Activated T-cell treated with anti-CD3 and anti-CD28 coated beads, Interleukin-2, amount 50 U/mL, for 72 hours (primary cell): ENCODE measurements around the gene CHTOP. TPM values are rescaled to one million over a fixed set of nuclear protein-coding genes. Genes with fewer than 3 reads are reported as not detected.
"Not testable (repeated sequence)": the region's sequence is repeated elsewhere in the genome, so short reads cannot be mapped to it uniquely, and the experiment has no call there.

Source experiments
- ATAC-seq, 2 donors: fragments of 150-1000 bp; cut with Tn5 transposase; replicated peaks in 1 of 2; 2 replicates each; pipeline ENCODE4 v1.10.0; 2021; ENCODE audit warnings: moderate library complexity in 2 of 2, mild to moderate bottlenecking in 1 of 2
- DNase-seq, 2 donors: peaks; one replicate each; pipeline ENCODE4 v3.0.0; 2021 to 2022; ENCODE audit warnings: mixed read lengths in 1 of 2
- H3K27ac Mint-ChIP-seq: one replicate; pipeline ENCODE4 v1.8.0; 2022; ENCODE audit warnings: mild to moderate bottlenecking, moderate library complexity, mixed read lengths
- H3K27me3 Mint-ChIP-seq: one replicate; pipeline ENCODE4 v1.8.0; 2022; ENCODE audit warnings: low read depth, mixed read lengths
- H3K36me3 Mint-ChIP-seq, 2 donors: one replicate each; pipeline ENCODE4 v1.8.0; 2022; ENCODE audit warnings: mixed read lengths in 2 of 2, mild to moderate bottlenecking in 1 of 2; ENCODE audit not compliant: insufficient read depth in 2 of 2
- H3K4me1 Mint-ChIP-seq: one replicate; pipeline ENCODE4 v1.8.0; 2022; ENCODE audit warnings: low read depth, mixed read lengths
- H3K4me3 Mint-ChIP-seq, 2 donors: one replicate each; pipeline ENCODE4 v1.8.0; 2022; ENCODE audit warnings: mild to moderate bottlenecking in 2 of 2, mixed read lengths in 2 of 2, moderate library complexity in 2 of 2
- H3K9me3 Mint-ChIP-seq, 2 donors: one replicate each; pipeline ENCODE4 v1.8.0; 2022; ENCODE audit warnings: mixed read lengths in 2 of 2
- total RNA-seq, 2 donors: library from RNA; stranded (reverse); gene quantifications; one replicate each; pipeline ENCODE4 v1.2.3, GENCODE V29; 2022

CHTOP gene, protein sequence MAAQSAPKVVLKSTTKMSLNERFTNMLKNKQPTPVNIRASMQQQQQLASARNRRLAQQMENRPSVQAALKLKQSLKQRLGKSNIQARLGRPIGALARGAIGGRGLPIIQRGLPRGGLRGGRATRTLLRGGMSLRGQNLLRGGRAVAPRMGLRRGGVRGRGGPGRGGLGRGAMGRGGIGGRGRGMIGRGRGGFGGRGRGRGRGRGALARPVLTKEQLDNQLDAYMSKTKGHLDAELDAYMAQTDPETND
- 100 to 1,000 TPM in 1 of 2 donors, 10 to 100 TPM in 1; 95.8 to 107 TPM for total RNA-seq

DNA sequence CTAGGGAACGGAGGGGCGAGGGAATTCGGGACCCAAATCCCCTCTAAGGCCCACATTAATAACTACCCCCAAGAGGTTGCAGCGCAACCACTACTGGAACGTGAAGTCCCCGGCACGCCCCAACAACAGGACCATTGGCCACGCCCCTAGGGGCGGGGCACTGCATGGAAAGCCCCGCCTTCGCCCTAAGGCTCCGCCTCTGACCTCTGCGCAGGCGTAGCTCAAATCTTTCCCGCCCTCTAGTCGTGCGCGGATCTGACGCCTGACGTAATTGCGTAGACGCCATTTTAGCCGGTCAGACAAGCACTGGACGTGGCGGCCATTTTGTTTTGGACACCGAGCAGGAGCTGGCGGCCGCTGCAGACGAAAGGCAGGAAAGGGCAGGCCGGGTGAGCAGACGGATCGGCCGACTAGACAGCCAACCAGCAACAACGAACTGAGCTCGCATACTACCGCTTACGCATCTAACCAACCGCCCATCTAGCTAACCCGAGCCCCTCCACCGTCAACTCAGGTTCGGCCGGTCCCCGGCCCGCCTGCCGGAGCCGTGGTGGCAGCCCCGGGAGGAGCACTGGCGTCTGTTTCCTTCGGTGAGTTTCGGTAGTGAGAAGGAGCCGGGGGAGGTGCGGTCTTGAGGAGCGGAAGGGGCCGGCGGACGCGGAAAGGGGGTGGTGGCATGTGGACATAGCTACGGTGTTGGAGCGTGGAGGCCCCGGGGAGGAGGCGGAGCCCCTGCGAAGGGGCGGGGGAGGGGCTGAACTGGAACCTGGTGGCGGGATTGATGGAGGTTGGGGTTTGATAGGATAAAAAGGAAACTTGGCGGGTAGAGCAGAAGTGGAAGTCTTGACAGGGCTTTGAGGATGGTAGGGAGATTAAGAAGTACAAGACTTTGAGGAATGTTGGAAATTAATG, at the start of gene CHTOP:
Gene CHTOP (plus strand): TSS at position 313 of the 912 bp plus-strand sequence. CDS start 2,523 bp downstream, outside the sequence.
- Mint-ChIP-seq H3K9me3 (peaks cover 0 to 3% of the 10 kb centered on the region in 2 donors), H3K27me3 (no peaks in the 10 kb centered on the region), H3K4me1 (peaks cover 52% of the 10 kb centered on the region), H3K36me3 (peaks cover 14 to 22% of the 10 kb centered on the region in 2 donors), H3K4me3 (peak within 1 kb of the TSS; percentile 92 to 95), H3K27ac (peak within 1 kb of the TSS; percentile 94)
- DNase-seq (peak; percentile 97 to 99), ATAC-seq (peak; percentile 91 to 92)

DNA sequence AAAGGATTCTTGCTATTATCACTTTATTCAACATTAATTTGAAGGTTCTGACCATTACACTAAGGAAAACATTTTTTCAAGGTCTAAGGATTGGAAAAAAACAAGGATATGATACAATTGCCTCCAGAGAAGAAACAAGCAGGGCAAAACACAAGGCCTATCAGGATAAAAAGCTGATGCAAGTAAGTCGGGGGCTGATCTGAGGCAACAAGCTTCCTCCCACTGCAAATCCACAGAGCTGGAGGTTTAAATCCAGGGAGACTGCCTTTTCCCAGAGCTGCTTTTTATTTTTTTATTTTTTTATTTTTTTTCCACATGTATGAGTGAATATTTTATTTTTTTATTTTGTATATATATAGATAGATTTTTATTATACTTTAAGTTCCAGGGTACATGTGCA, 48.9 kb upstream of the CHTOP start:
- Mint-ChIP-seq H3K27me3 (peaks cover 7% of the 10 kb centered on the region), H3K27ac (no peak overlapping the region), H3K4me1 (no peaks in the 10 kb centered on the region), H3K9me3 (no peaks in the 10 kb centered on the region), H3K36me3 (no peaks in the 10 kb centered on the region), H3K4me3 (no peak overlapping the region)
- DNase-seq (no peak), ATAC-seq (no peak)

DNA sequence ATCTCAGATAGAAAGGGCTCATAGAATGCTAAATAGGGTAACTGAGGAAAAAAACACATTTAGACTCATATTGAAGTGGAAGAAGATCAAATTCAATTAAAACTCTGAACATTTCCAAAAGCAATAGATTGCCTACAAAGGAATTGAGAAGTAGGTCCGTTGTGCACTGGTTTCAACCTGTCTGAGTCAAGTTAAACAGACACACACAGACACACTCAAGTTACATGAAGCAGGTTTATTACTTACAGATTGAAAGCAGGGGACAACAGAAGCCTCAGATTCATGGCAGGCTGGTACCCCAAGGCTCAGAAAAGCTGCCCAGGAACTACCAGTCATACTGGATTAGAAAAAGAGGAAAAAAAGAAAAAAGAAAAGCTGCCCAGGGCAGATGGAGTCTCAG, 47.5 kb upstream of the CHTOP start:
- ATAC-seq = no peak
- Mint-ChIP-seq H3K9me3 (no peaks in the 10 kb centered on the region), H3K36me3 (no peaks in the 10 kb centered on the region), H3K27me3 (peaks cover 7% of the 10 kb centered on the region), H3K4me1 (no peaks in the 10 kb centered on the region), H3K27ac (no peak overlapping the region), H3K4me3 (no peak overlapping the region)
- DNase-seq = no peak

DNA sequence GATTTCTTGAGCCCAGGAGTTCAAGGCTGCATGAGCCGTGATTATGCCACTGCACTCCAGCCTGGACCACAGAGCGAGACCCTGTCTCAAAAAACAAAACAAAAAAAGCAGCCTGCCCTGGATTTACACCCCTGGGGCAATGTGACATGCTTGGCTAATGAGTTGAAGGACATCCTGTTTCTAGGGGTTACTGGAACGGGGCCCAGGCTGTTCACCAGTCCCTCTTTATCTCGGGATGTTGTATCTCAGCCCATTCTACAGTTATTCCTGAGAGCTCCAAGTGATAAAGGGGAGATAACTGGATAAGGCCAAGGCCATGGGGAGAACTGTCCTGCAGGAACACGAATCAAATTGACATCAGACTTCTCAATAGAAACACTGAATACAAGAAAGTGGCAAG, 46.6 kb upstream of the CHTOP start:
- no peak for DNase-seq
- H3K27ac Mint-ChIP-seq = no peak overlapping the region
- ATAC-seq = no peak
- H3K4me3 Mint-ChIP-seq = no peak overlapping the region
- H3K27me3 Mint-ChIP-seq = peaks cover 7% of the 10 kb centered on the region
- H3K36me3 Mint-ChIP-seq = no peaks in the 10 kb centered on the region
- H3K4me1 Mint-ChIP-seq = no peaks in the 10 kb centered on the region
- no peaks in the 10 kb centered on the region for H3K9me3 Mint-ChIP-seq

DNA sequence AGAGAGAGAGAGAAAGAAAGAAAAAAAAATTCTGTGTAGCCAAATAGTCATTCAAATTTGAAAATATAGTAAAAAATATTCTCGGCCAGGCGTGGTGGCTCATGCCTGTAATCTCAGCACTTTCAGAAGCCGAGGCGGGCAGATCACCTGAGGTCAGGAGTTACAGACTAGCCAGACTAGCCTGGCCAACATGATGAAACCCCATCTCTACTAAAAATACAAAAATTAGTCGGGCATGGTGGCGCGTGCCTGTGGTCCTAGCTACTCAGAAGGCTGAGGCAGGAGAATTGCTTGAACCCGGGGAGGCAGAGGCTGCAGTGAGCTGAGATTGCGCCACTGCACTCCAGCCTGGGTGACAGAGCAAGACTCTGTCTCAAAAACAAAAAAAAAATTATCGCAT, 45.8 kb upstream of the CHTOP start:
- not testable (repeated sequence) for H3K36me3 Mint-ChIP-seq, H3K27me3 Mint-ChIP-seq, H3K27ac Mint-ChIP-seq, H3K4me1 Mint-ChIP-seq, H3K9me3 Mint-ChIP-seq, DNase-seq, H3K4me3 Mint-ChIP-seq, ATAC-seq

DNA sequence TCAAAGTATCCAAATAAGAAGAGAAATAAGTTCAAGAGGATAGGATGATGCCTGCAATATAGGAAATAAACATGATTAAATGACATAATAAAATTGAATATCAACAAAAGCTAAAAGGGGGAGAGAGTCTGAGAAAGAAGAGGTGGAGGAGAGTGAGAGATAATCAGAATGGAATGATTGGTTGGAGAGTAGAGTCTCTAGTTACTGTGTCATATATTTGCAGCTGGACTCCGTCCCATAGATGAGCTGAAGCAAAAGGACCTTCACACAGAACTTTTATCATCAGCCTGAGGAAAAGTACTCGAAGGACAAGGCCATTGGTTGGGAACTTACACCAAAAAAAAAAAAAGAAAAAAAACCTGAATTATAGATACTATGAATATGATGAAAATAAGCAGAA, 45.4 kb upstream of the CHTOP start:
- DNase-seq (no peak), ATAC-seq (no peak)
- no peaks in the 10 kb centered on the region for H3K4me1 Mint-ChIP-seq
- H3K4me3 Mint-ChIP-seq = no peak overlapping the region
- no peaks in the 10 kb centered on the region for H3K36me3 Mint-ChIP-seq
- H3K27ac Mint-ChIP-seq = peak overlapping the region; percentile 2
- H3K27me3 Mint-ChIP-seq = peaks cover 7% of the 10 kb centered on the region
- H3K9me3 Mint-ChIP-seq = no peaks in the 10 kb centered on the region

DNA sequence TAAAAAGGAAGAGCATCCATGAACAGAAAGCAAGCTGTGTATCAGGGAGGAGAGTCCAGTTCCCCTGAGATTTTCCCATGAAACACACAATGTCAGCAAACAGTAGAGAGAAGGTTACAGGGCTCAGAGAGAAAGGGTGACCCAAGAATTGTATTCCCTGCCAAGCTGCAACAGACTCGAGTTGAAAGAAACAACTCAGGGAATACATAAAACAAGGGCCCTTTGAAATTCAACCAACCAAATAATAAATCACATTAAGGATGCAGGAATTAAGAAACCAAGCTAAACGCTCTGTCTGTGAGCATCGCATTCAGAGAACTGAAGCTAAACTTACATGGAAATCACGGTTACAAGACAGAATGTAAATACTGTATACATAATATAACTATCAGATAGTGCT, 41.1 kb upstream of the CHTOP start:
- Mint-ChIP-seq H3K27me3 (no peaks in the 10 kb centered on the region), H3K4me1 (peaks cover 11% of the 10 kb centered on the region), H3K27ac (no peak overlapping the region), H3K36me3 (no peaks in the 10 kb centered on the region), H3K4me3 (no peak overlapping the region), H3K9me3 (no peaks in the 10 kb centered on the region)
- ATAC-seq (no peak), DNase-seq (no peak)

DNA sequence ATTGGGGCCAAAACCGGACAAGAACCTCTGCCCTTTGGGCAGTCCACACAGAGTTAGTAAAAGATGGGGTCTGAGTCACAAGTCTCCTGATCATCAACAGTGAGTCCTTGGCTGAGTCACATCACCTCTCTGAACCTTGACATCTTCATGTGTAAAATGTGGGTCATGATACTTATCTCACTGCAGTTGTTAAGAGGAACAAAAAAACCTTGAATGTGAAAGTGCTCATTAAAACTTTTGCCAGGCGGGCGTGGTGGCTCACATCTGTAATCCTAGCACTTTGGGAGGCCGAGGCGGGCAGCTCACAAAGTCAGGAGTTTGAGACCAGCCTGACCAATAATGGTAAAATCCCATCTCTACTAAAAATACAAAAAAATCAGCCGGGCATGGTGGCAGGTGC, 36.7 kb upstream of the CHTOP start:
- H3K4me3 Mint-ChIP-seq = peak overlapping the region; percentile 35 to 51
- H3K27me3 Mint-ChIP-seq = no peaks in the 10 kb centered on the region
- H3K4me1 Mint-ChIP-seq = peaks cover 24% of the 10 kb centered on the region
- ATAC-seq = peak; percentile 97 to 99
- no peaks in the 10 kb centered on the region for H3K36me3 Mint-ChIP-seq
- H3K27ac Mint-ChIP-seq = peak overlapping the region; percentile 70
- peak; percentile 33 to 38 for DNase-seq
- no peaks in the 10 kb centered on the region for H3K9me3 Mint-ChIP-seq

DNA sequence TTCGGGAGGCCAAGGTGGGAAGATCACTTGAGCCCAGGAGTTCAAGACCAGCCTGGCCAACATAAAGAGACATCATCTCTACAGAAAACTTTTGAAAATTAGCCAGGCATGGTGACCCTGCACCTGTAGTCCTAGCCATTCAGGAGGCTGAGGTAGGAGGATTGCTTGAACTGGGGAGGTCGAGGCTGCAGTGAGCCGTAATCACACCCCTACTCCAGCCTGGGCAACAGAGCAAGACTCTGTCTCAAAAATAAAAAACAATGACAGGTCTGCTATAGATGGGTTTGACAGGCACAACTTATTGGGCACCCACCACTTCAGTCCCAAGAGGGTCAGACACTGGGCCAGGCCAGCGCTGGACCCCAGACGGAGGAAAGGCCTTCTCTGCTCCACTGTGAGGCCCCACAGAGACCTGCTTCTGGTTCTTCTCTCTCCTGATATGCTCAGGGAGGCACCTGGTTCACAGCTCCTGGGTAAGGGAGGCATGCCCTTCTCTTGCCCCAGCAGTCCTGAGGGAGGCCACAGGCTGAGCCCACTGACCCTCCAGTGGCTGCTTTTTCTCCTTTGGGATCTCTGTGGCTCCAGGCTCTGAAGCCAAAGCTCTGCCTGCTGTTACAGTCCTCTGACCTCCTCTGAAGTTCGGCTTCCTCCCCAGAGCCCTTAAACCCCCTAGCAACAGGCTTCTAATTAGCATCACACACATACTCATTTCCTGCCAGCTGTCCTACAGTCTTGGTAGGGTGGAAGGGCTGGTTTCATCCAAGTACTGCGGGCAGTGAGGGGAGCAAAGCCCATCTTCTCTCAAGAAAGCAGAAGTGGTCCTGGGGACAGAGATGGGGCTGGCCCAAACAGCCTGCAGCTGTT, 35.3 kb upstream of the CHTOP start:
- Mint-ChIP-seq H3K27me3 (no peaks in the 10 kb centered on the region), H3K9me3 (no peaks in the 10 kb centered on the region), H3K4me3 (peak overlapping the region; percentile 20 to 41), H3K4me1 (peaks cover 24% of the 10 kb centered on the region), H3K27ac (peak overlapping the region; percentile 23), H3K36me3 (no peaks in the 10 kb centered on the region)
- ATAC-seq (peak; percentile 67 to 74), DNase-seq (peak; percentile 14 to 32)

DNA sequence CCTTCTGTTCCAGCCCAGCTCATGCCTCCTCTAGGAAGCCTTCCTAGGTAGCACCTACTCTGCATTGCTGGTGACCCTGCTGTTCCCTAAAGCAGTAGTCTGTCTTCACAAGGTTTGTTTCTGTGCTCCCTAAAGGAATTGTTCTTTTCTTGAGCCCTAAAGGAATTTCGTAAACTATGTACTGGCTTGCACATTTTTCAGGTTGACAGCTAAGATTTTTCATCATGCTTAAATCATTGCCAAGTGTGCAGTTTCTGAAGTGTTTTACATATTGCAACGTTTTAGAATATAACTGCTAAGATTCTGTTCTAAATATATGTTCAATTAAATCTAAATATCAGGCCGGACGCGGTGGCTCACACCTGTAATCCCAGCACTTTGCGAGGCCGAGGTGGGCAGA, 34.0 kb upstream of the CHTOP start:
- Mint-ChIP-seq H3K36me3 (no peaks in the 10 kb centered on the region), H3K4me3 (no peak overlapping the region), H3K4me1 (peaks cover 24% of the 10 kb centered on the region), H3K27me3 (no peaks in the 10 kb centered on the region), H3K9me3 (no peaks in the 10 kb centered on the region), H3K27ac (no peak overlapping the region)
- no peak for ATAC-seq
- no peak for DNase-seq

DNA sequence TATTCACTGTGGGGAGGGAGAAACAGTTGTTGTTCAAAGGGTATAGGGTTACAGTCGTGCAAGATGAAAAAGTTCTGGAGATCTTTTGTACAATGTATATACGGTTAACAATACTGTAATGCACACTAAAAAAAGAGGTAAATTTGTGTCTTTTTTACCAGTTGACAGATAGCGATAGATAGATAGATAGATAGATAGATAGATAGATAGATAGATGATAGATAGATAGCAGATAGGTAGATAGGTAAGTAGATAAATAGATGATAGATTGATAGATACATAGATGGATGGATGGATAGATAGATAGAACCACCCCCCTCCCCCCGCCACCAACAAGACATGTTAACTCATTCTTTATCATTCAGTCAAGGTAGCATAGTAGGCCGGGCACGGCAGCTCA, 31.1 kb upstream of the CHTOP start:
- no peaks in the 10 kb centered on the region for H3K36me3 Mint-ChIP-seq
- H3K9me3 Mint-ChIP-seq = no peaks in the 10 kb centered on the region
- no peaks in the 10 kb centered on the region for H3K27me3 Mint-ChIP-seq

DNA sequence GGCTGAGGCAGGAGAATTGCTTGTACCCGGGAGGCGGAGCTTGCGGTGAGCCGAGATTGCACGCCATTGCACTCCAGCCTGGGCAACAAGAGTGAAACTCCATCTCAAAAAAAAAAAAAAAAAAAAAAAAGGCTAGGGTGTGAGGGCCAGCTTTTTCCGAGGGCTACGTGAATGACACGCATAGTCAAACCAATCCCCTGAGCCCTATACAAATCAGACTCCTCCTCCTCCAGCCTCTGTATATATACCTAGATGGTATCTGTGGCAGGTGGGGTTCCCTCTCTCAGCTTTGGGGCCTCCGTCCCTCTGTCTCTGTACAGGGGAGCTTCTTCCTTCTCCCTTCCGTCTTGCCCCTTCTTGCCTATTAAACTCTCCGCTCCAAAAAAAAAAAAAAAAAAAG, 27.7 kb upstream of the CHTOP start:
- Mint-ChIP-seq H3K4me3 (no peak overlapping the region), H3K36me3 (no peaks in the 10 kb centered on the region), H3K27me3 (no peaks in the 10 kb centered on the region), H3K4me1 (no peaks in the 10 kb centered on the region), H3K9me3 (no peaks in the 10 kb centered on the region), H3K27ac (no peak overlapping the region)
- ATAC-seq (no peak), DNase-seq (no peak)

More for the DNA sequence above, 31.1 kb upstream of the CHTOP start:
- ATAC-seq (no peak), DNase-seq (no peak)
- Mint-ChIP-seq H3K4me1 (peaks cover 13% of the 10 kb centered on the region), H3K4me3 (no peak overlapping the region), H3K27ac (no peak overlapping the region)

DNA sequence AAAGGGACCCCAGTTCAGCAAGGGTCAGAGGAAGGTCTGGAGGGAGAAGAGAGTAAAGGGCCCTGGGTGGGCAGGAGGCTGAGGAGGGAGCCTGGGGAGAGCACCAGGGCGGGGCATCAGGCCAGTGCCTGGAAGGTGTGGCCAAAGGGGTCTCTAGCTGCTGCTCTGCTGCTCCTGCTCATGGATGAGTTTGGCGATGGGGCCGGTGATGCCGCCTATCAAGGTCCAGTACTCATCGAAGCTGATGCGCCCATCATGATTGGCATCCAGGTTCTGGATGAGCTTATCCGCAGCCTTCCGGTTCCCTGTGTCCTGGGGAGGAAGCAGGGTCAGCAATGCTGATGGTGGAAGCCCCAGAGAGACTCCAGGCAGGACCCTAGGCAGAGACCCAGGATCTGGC, 26.5 kb upstream of the CHTOP start:
- no peak overlapping the region for H3K4me3 Mint-ChIP-seq
- no peaks in the 10 kb centered on the region for H3K9me3 Mint-ChIP-seq
- DNase-seq (no peak), ATAC-seq (no peak)
- no peaks in the 10 kb centered on the region for H3K27me3 Mint-ChIP-seq
- H3K36me3 Mint-ChIP-seq = no peaks in the 10 kb centered on the region
- H3K27ac Mint-ChIP-seq = no peak overlapping the region
- H3K4me1 Mint-ChIP-seq = no peaks in the 10 kb centered on the region
